Activated naive CD8-positive, alpha-beta T cell treated with anti-CD3 and anti-CD28 coated beads, Interleukin-2, amount 50 U/mL, for 16 hours (primary cell): Measurements from ENCODE around the gene POP4.

ENCODE experiments used
- DNase-seq: peaks from one replicate; pipeline ENCODE4 v3.0.0-alpha.2; 2020; ENCODE audit warnings: low read depth, low spot score

The POP4 gene

GRCh38 chr19:29662278-29662603, 56.2 kb downstream of the POP4 start:
- no peak for DNase-seq

GRCh38 chr19:29662604-29663404, 56.7 kb downstream of the POP4 start:
- no peak for DNase-seq

GRCh38 chr19:29663861-29664752, 58.0 kb downstream of the POP4 start:
- DNase-seq = no peak

GRCh38 chr19:29664753-29665214, 58.7 kb downstream of the POP4 start:
- no peak for DNase-seq

- DNase-seq = peak; percentile 55
These were observed 59.2 kb downstream of the POP4 start, which contains the start of gene PLEKHF1 for GRCh38 chr19:29665215-29665825. Gene PLEKHF1 (plus strand): TSS chr19:29665461. CDS start chr19:29673840, 8,379 bp downstream.

GRCh38 chr19:29665826-29666577, 59.9 kb downstream of the POP4 start:
- no peak for DNase-seq
